ENCODE measurements around the gene SRMS.

SRMS gene

GRCh38 chr20:63533388-63533787 is 14.2 kb downstream of the SRMS start:
- DNase-seq (ENCODE audit: insufficient read length, low spot score): no peak
- no peak for TF ChIP-seq CTCF (IDR thresholded peaks at IDR 0.05; ENCODE audit: insufficient read depth, missing control alignments)
- no peak for FAIRE-seq

GRCh38 chr20:63532449-63532971 is 15.0 kb downstream of the SRMS start:
- no peak for TF ChIP-seq CTCF (IDR thresholded peaks at IDR 0.05; ENCODE audit: insufficient read depth, missing control alignments)
- FAIRE-seq: no peak
- DNase-seq (ENCODE audit: insufficient read length, low spot score): no peak

- FAIRE-seq (no peak), DNase-seq (ENCODE audit: insufficient read length, low spot score) (no peak)
- TF ChIP-seq CTCF (IDR thresholded peaks at IDR 0.05; ENCODE audit: insufficient read depth, missing control alignments): no peak
Observed at GRCh38 chr20:63531686-63532448, 15.7 kb downstream of the SRMS start.

- FAIRE-seq (no peak), DNase-seq (ENCODE audit: insufficient read length, low spot score) (no peak)
- TF ChIP-seq CTCF (IDR thresholded peaks at IDR 0.05; ENCODE audit: insufficient read depth, missing control alignments): no peak
Observed at GRCh38 chr20:63530788-63531160, 16.8 kb downstream of the SRMS start.

- DNase-seq (ENCODE audit: insufficient read length, low spot score) (no peak), FAIRE-seq (no peak)
- TF ChIP-seq CTCF (IDR thresholded peaks at IDR 0.05; ENCODE audit: insufficient read depth, missing control alignments): no peak
Observed at GRCh38 chr20:63529861-63530787, 17.4 kb downstream of the SRMS start.

GRCh38 chr20:63529180-63529860 is 18.2 kb downstream of the SRMS start:
- no peak for DNase-seq (ENCODE audit: insufficient read length, low spot score)
- FAIRE-seq: no peak
- no peak for TF ChIP-seq CTCF (IDR thresholded peaks at IDR 0.05; ENCODE audit: insufficient read depth, missing control alignments)

Data from D721Med (cell line).